BE2C (cell line): ENCODE results near the gene DDX46.
"Not testable (repeated sequence)": the region's sequence is repeated elsewhere in the genome, so short reads cannot be mapped to it uniquely, and the experiment has no call there.

ENCODE experiments used
- DNase-seq: peaks from one replicate; pipeline ENCODE4 v3.0.0-alpha.2; 2020
- H3K27me3 ChIP-seq: fragments of 250-450 bp; sonication (Bioruptor Pico); 2 replicates; pipeline ENCODE4 v1.5.1; 2020; ENCODE audit warnings: mild to moderate bottlenecking
- H3K36me3 ChIP-seq: fragments of 250-450 bp; sonication (Bioruptor Pico); 2 replicates; pipeline ENCODE4 v1.5.1; 2020; ENCODE audit warnings: mild to moderate bottlenecking
- H3K4me1 ChIP-seq: fragments of 250-450 bp; sonication (Bioruptor Pico); 2 replicates; pipeline ENCODE4 v1.5.1; 2020
- H3K4me3 ChIP-seq: 2 replicates; pipeline ENCODE4 v1.5.1; 2011; ENCODE audit warnings: low read depth, low read length
- H3K9me3 ChIP-seq: fragments of 250-450 bp; sonication (Bioruptor Pico); 2 replicates; pipeline ENCODE4 v1.5.1; 2020
- CTCF ChIP-seq: IDR thresholded peaks from 2 replicates; pipeline ENCODE4 v1.5.1; 2012; ENCODE audit warnings: mild to moderate bottlenecking, low read depth, low read length

Gene DDX46

GRCh38 chr5:134825212-134825611 lies 66.6 kb downstream of the DDX46 start:
- Histone ChIP-seq H3K4me3 (no peak overlapping the region), H3K9me3 (no peaks in the 10 kb centered on the region), H3K36me3 (peaks cover 61% of the 10 kb centered on the region), H3K27me3 (no peaks in the 10 kb centered on the region), H3K4me1 (no peaks in the 10 kb centered on the region)
- TF ChIP-seq CTCF: no peak
- no peak for DNase-seq

- no peaks in the 10 kb centered on the region for H3K27me3 ChIP-seq
- no peak for DNase-seq
- no peak overlapping the region for H3K4me3 ChIP-seq
- peaks cover 42% of the 10 kb centered on the region for H3K36me3 ChIP-seq
- no peaks in the 10 kb centered on the region for H3K4me1 ChIP-seq
- TF ChIP-seq CTCF: no peak
- no peaks in the 10 kb centered on the region for H3K9me3 ChIP-seq
These were observed 74.9 kb downstream of the DDX46 start for GRCh38 chr5:134833340-134834032.

- Histone ChIP-seq H3K4me1 (no peaks in the 10 kb centered on the region), H3K4me3 (no peak overlapping the region), H3K27me3 (no peaks in the 10 kb centered on the region), H3K9me3 (no peaks in the 10 kb centered on the region), H3K36me3 (peaks cover 43% of the 10 kb centered on the region)
- DNase-seq: no peak
- TF ChIP-seq CTCF: no peak
These were observed 77.0 kb downstream of the DDX46 start for GRCh38 chr5:134835623-134836022.

GRCh38 chr5:134837530-134838181 lies 79.1 kb downstream of the DDX46 start:
- H3K4me3 ChIP-seq: no peak overlapping the region
- H3K4me1 ChIP-seq: no peaks in the 10 kb centered on the region
- no peaks in the 10 kb centered on the region for H3K9me3 ChIP-seq
- H3K36me3 ChIP-seq: peaks cover 36% of the 10 kb centered on the region
- TF ChIP-seq CTCF: no peak
- no peaks in the 10 kb centered on the region for H3K27me3 ChIP-seq
- DNase-seq: no peak

GRCh38 chr5:134838361-134838760 lies 79.8 kb downstream of the DDX46 start:
- H3K4me1 ChIP-seq, H3K9me3 ChIP-seq, DNase-seq, H3K27me3 ChIP-seq, H3K4me3 ChIP-seq: not testable (repeated sequence)
- peaks cover 31% of the 10 kb centered on the region for H3K36me3 ChIP-seq

- H3K4me3 ChIP-seq: no peak overlapping the region
- H3K9me3 ChIP-seq: no peaks in the 10 kb centered on the region
- H3K4me1 ChIP-seq: peaks cover 6% of the 10 kb centered on the region
- DNase-seq: no peak
- peaks cover 23% of the 10 kb centered on the region for H3K36me3 ChIP-seq
- TF ChIP-seq CTCF: no peak
- no peaks in the 10 kb centered on the region for H3K27me3 ChIP-seq
These were observed 82.2 kb downstream of the DDX46 start for GRCh38 chr5:134840811-134841210.
